Coronary artery (tissue), 2 donors: Measurements from ENCODE around the gene TSR2.

Experiments
- DNase-seq: peaks from one replicate; pipeline ENCODE4 v3.0.0-alpha.2; 2017; ENCODE audit warnings: low spot score
- H3K27ac ChIP-seq, 2 donors: fragments of 200-600 bp; sonication (generic); one replicate each; pipeline ENCODE4 v1.5.1; 2016 to 2019
- H3K4me3 ChIP-seq: fragments of 200-600 bp; sonication (generic); 2 replicates; pipeline ENCODE4 v1.5.1; 2016; ENCODE audit warnings: mild to moderate bottlenecking, moderate library complexity
- CTCF ChIP-seq: fragments of 200-600 bp; sonication (generic); IDR thresholded peaks from one replicate; pipeline ENCODE4 v1.5.1; 2019; ENCODE audit warnings: antibody characterized with exemption

TSR2 gene

DNA sequence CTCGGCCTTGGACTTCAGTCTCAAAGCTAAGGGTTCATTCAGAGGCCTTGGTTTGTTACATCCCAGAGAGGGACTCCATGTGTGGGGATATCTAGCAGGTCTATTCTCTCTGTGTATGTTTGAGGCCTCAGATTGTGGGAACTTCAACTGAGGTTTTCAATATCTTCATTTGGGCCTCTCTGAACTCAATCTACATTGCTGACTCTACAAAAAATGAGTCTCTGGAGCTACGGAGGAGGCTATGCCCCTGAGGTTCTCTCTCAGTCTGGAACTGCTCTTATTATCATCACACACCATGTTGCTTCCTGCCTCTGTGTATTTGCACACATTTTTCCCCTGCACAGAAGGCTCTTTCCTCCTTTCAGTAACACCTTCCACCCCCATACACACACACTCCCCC, 5.1 kb upstream of the TSR2 start:
- Histone ChIP-seq H3K27ac (no peak overlapping the region), H3K4me3 (no peak overlapping the region)
- TF ChIP-seq CTCF, result no peak
- DNase-seq, result no peak

- Histone ChIP-seq H3K27ac (no peak overlapping the region), H3K4me3 (no peak overlapping the region)
- TF ChIP-seq CTCF, result no peak
- DNase-seq, result no peak
These were observed 2.6 kb downstream of the TSR2 start for GRCh38 chrX:54442790-54443189.

DNA sequence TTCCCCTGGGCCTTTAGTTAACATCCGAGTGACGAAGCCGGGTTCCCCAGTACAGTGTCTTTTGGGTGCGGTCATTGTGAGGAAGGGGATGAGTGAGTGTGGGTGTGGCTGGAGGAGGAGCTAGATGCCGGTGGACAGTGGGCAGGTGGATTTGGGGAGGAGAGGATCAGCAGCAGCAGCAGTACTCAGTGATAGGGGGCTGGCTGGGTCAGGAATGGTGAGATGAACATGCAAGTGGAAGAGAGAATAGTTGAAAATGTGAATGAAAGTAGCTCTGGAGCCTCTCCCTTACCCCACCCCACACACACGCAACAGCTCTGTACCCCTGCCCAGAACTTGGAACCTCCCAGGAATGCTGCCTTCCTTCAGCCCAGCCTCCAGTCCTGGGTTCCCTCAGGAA, 4.5 kb downstream of the TSR2 start:
- no peak for TF ChIP-seq CTCF
- Histone ChIP-seq H3K27ac (no peak overlapping the region), H3K4me3 (no peak overlapping the region)
- DNase-seq, result no peak

DNA sequence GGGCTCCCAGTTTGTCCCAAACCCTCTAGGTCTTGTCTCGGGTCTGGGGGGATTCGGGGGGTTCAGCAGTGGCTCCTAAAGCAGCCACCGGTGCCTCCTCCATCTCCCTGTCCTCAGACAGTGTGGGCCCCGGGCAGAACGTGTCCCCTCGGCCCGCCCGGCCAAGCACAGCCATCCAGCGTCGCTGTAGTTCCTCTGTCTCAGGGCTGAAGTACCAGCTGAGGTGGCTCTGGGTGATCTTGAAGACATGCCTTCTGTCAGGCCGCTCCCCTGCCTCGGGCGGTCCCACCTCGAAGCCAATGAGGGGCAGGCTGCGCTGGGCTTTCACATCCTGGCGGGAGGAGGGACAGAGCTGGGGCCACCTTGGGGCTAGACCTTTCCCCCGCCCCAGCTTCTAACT, 5.9 kb downstream of the TSR2 start:
- DNase-seq, result no peak
- Histone ChIP-seq H3K4me3 (no peak overlapping the region), H3K27ac (no peak overlapping the region)
- no peak for TF ChIP-seq CTCF

- DNase-seq, result no peak
- TF ChIP-seq CTCF, result no peak
These were observed 7.3 kb downstream of the TSR2 start for GRCh38 chrX:54447461-54447860.

DNA sequence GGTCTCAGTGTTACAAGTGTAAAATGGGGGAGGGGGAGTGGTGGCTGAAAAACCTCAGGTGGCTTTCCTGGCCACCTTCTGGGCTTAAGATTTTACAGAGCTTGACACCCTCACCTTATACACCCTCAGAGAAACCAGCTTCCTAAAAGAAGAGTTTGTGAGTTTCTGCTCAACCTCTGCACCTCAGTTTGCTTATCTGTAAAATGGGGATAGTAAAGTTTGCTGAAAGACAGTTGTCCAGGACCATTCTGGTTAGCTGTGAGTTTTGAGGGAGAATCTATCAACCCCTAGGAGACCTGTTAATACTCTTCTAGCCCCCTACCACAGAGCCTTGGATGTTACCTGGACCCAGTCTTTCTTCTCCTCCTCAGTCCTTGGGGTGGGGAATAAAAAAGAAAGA, 9.7 kb downstream of the TSR2 start:
- DNase-seq, result no peak
- no peak overlapping the region for H3K4me3 ChIP-seq
- no peak for TF ChIP-seq CTCF
- H3K27ac ChIP-seq, result no peak overlapping the region

More at GRCh38 chrX:54447461-54447860, 7.3 kb downstream of the TSR2 start:
- Histone ChIP-seq H3K27ac (no peak overlapping the region), H3K4me3 (no peak overlapping the region)

DNA sequence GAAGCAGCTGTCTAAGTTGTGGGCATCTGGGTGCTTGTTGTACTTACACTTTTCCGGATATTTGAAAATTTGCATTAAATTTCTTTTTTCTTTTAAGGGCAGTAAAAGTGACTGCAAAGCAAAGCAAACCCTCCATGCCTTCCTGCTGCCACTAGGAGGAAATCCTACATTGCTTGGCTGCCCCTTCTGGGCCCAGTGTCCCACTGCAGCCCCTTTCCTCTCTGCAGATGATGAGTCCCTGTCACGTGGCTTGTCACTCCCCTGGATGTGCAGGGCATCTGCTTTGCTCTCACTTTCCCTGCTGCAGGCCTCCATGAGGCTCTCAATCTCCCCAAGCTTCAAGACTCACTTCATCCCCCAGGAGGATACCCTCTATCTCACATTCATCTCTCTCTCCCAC, 12.7 kb downstream of the TSR2 start:
- Histone ChIP-seq H3K4me3 (no peak overlapping the region), H3K27ac (no peak overlapping the region)
- TF ChIP-seq CTCF, result no peak
- no peak for DNase-seq
